ENCODE data around the gene ASNSD1. TPM values are rescaled to one million over a fixed set of nuclear protein-coding genes. Genes with fewer than 3 reads are reported as not detected.
A peak's percentile ranks its signal among the peaks of the same experiment; 100 is the strongest.

ASNSD1 gene
- total and polyA plus RNA-seq, 9 of the 15 experiments (the other 6 are each of a cell fraction or from before 2014, with no cell fraction given): 23.9 to 56.4 (median 38.3) TPM

DNA sequence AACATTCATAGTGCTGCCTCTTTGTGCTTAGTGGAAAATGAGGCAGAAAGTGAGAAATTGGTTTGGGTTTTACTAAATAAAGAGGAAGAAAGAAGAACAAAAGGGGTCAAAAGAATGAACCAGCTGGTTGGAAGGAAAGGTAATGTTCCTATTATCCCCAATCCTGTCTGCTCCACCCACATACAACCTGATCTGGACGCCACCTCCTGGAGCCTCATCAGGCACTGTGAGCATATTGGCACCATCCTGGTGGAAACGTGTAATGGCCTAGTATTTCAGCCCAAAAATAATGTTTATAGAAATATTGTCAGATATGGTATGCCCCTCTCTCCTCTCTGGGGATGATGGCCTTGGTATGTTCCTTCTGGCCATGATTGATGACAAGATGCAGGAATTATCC, 35.6 kb upstream of the ASNSD1 start:
- no TSS peak for BruUV-seq (replicated peaks)
- in situ Hi-C loops (cut with MboI): no loop called here
- Histone ChIP-seq H3K9me3 (replicated peaks; ENCODE audit: control insufficient read depth, insufficient read depth, low read depth, low read length) (no peaks in the 10 kb centered on the region), H3K36me3 (ENCODE audit: control insufficient read depth, insufficient read depth, low read length) (no peaks in the 10 kb centered on the region), H3K9me1 (ENCODE audit: control insufficient read depth, insufficient read depth, low read length) (no peaks in the 10 kb centered on the region), H3K4me3 (no peak overlapping the region), H4K20me1 (replicated peaks; ENCODE audit: control insufficient read depth, insufficient read depth, low read length) (no peaks in the 10 kb centered on the region), H3K27ac (ENCODE audit: extremely low read depth, low read depth, low read length) (no peak overlapping the region), H3K4me1 (replicated peaks in 1 of 2; ENCODE audit: control insufficient read depth in 2 of 2, insufficient read depth in 2 of 2, low read length in 2 of 2) (peaks cover 0 to 17% of the 10 kb centered on the region in 2 experiments; a peak in 3 of 5 replicates), H2AFZ (ENCODE audit: low read depth, low read length) (no peak overlapping the region), H3K27me3 (ENCODE audit: control insufficient read depth in 2 of 2, insufficient read depth in 2 of 2, low read length in 2 of 2) (no peaks in the 10 kb centered on the region), H3K4me2 (ENCODE audit: insufficient read depth, low read length) (no peak overlapping the region), H3K9ac (ENCODE audit: insufficient read depth in 1 of 2, low read depth in 2 of 2, low read length in 2 of 2) (no peak overlapping the region), H3K79me2 (ENCODE audit: control insufficient read depth, insufficient read depth, low read length) (no peaks in the 10 kb centered on the region)
- FAIRE-seq: no peak
- DNase-seq (ENCODE audit: extremely low read depth in 1 of 4, low spot score in 3 of 4): no peak
- no peak for TF ChIP-seq ZSCAN29 (IDR thresholded peaks at IDR 0.05)
- TF ChIP-seq PRDM10 (IDR thresholded peaks at IDR 0.05; ENCODE audit: partially characterized antibody): peak; percentile 37
- no peak for ATAC-seq
- ChIA-PET CTCF (ENCODE audit: low intra/inter-chr PET ratio) (no interaction called here), POLR2A (interaction anchor here (0.6 to 1.2 kb wide), 3 partner anchors 12 to 180 kb away, joined by 3 to 9 read pairs (median 5); no protein-coding TSS in a partner anchor)
- WGBS (ENCODE audit: insufficient coverage, low coverage, missing lambda C conversion rate): 41% methylated on average over 2 of the region's 2 CpGs
- intact Hi-C loops (cut with micrococcal nuclease): no loop called here
